Trophoblast cell (in vitro differentiated cells and primary cell): ENCODE results near the gene ANXA4.

Experiments used
- DNase-seq, 2 donors: peaks; one replicate each; pipeline ENCODE4 v3.0.0-alpha.2; 2016
- H2AFZ ChIP-seq: 2 replicates; pipeline ENCODE4 v1.6.1; 2013; ENCODE audit warnings: low read length, moderate library complexity, mild to moderate bottlenecking; ENCODE audit not compliant: insufficient read depth, poor library complexity
- H2AK5ac ChIP-seq: 2 replicates; pipeline ENCODE4 v1.6.1; 2013; ENCODE audit warnings: mild to moderate bottlenecking, low read length
- H2BK120ac ChIP-seq: 2 replicates; pipeline ENCODE4 v1.6.1; 2013; ENCODE audit warnings: low read length, mild to moderate bottlenecking, moderate library complexity; ENCODE audit not compliant: insufficient read depth, poor library complexity
- H2BK12ac ChIP-seq: 2 replicates; pipeline ENCODE4 v1.6.1; 2013; ENCODE audit warnings: mild to moderate bottlenecking, low read length, moderate library complexity
- H2BK5ac ChIP-seq: 2 replicates; pipeline ENCODE4 v1.6.1; 2013; ENCODE audit warnings: low read length, low read depth, moderate library complexity, mild to moderate bottlenecking; ENCODE audit not compliant: poor library complexity
- H3K14ac ChIP-seq: 2 replicates; pipeline ENCODE4 v1.6.1; 2013; ENCODE audit warnings: mild to moderate bottlenecking, low read length
- H3K18ac ChIP-seq: 2 replicates; pipeline ENCODE4 v1.6.1; 2013; ENCODE audit warnings: mild to moderate bottlenecking, low read length
- H3K23ac ChIP-seq: 2 replicates; pipeline ENCODE4 v1.6.1; 2013; ENCODE audit warnings: low read length
- H3K27ac ChIP-seq: 2 replicates; pipeline ENCODE4 v1.5.1; 2013; ENCODE audit warnings: low read depth, mild to moderate bottlenecking, inconsistent platforms, low read length, moderate library complexity
- H3K27me3 ChIP-seq: 2 replicates; pipeline ENCODE4 v1.6.1; 2013; ENCODE audit warnings: inconsistent platforms, mild to moderate bottlenecking, low read length, moderate library complexity; ENCODE audit not compliant: insufficient read depth
- H3K36me3 ChIP-seq, 2 experiments: 1 replicate in 1 of 2; 2 replicates in 1 of 2; pipeline ENCODE4 v1.6.1; 2013; ENCODE audit warnings: low read length in 2 of 2, mild to moderate bottlenecking in 2 of 2, moderate library complexity in 1 of 2; ENCODE audit not compliant: insufficient read depth in 2 of 2, control insufficient read depth in 1 of 2
- H3K4ac ChIP-seq: 2 replicates; pipeline ENCODE4 v1.6.1; 2013; ENCODE audit warnings: low read depth, mild to moderate bottlenecking, low read length, moderate library complexity
- H3K4me1 ChIP-seq, 2 experiments: 1 replicate in 1 of 2; 2 replicates in 1 of 2; pipeline ENCODE4 v1.6.1; 2013; ENCODE audit warnings: low read length in 2 of 2, mild to moderate bottlenecking in 2 of 2, moderate library complexity in 1 of 2; ENCODE audit not compliant: insufficient read depth in 2 of 2, control insufficient read depth in 1 of 2
- H3K4me2 ChIP-seq: 2 replicates; pipeline ENCODE4 v1.6.1; 2013; ENCODE audit warnings: inconsistent platforms, mild to moderate bottlenecking, low read length, moderate library complexity
- H3K4me3 ChIP-seq: 2 replicates; pipeline ENCODE4 v1.5.1; 2013; ENCODE audit warnings: mild to moderate bottlenecking, low read depth, low read length, inconsistent platforms
- H3K79me1 ChIP-seq: one replicate; pipeline ENCODE4 v1.6.1; 2013; ENCODE audit warnings: low read length
- H3K79me2 ChIP-seq: 2 replicates; pipeline ENCODE4 v1.6.1; 2013; ENCODE audit warnings: low read length, mild to moderate bottlenecking; ENCODE audit not compliant: control insufficient read depth, insufficient read depth, poor library complexity
- H3K9ac ChIP-seq: 2 replicates; pipeline ENCODE4 v1.6.1; 2013; ENCODE audit warnings: mild to moderate bottlenecking, low read length
- H3K9me3 ChIP-seq: 2 replicates; pipeline ENCODE4 v1.6.1; 2013; ENCODE audit warnings: low read depth, mild to moderate bottlenecking, control low read depth, inconsistent platforms, low read length; ENCODE audit not compliant: insufficient read depth
- H4K12ac ChIP-seq: 2 replicates; pipeline ENCODE4 v1.6.1; 2013; ENCODE audit warnings: low read depth, mild to moderate bottlenecking, low read length, moderate library complexity
- H4K8ac ChIP-seq: 2 replicates; pipeline ENCODE4 v1.6.1; 2013; ENCODE audit warnings: low read depth, mild to moderate bottlenecking, low read length, moderate library complexity
- H4K91ac ChIP-seq: one replicate; pipeline ENCODE4 v1.6.1; 2013; ENCODE audit warnings: low read depth, mild to moderate bottlenecking, low read length, moderate library complexity
- WGBS: extraction: QIAGEN DNeasy Blood & Tissue Kit; methylation state at CpG from one replicate; pipeline ENCODE4 v1.1.7; 2013; ENCODE audit warnings: missing lambda C conversion rate; ENCODE audit not compliant: insufficient read length, insufficient coverage; ENCODE audit errors: extremely low coverage; 5-methylcytosine and 5-hydroxymethylcytosine counted together

The ANXA4 gene

DNA sequence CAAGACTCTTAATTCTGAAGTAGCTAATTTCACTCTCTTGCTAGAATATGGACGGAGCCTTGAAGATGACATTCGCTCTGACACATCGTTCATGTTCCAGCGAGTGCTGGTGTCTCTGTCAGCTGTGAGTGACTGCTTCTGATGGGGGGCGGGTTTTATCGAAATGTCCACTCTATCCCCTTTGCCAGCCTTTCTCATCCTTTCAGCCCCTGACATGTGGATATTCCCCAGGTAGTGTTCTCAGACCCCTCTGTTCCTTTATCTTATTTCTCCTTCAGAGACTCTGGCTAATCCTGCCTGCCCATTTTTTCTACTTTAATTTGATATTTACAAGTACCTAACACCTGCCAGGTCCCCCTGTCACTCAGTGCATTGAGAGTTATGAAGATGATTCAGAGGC is 68.6 kb downstream of the ANXA4 start:
- H4K8ac ChIP-seq: no peak overlapping the region
- H3K14ac ChIP-seq: no peak overlapping the region
- H3K79me2 ChIP-seq: no peaks in the 10 kb centered on the region
- no peak overlapping the region for H3K4ac ChIP-seq
- peaks cover 2% of the 10 kb centered on the region for H3K9me3 ChIP-seq
- WGBS: no CpG with 5 or more reads among the region's 6 CpGs
- no peak overlapping the region for H2BK5ac ChIP-seq
- no peak overlapping the region for H3K23ac ChIP-seq
- no peaks in the 10 kb centered on the region for H3K27me3 ChIP-seq
- H2BK12ac ChIP-seq: no peak overlapping the region
- H3K9ac ChIP-seq: no peak overlapping the region
- H2AFZ ChIP-seq: no peak overlapping the region
- H3K18ac ChIP-seq: no peak overlapping the region
- H3K36me3 ChIP-seq: peaks cover 24 to 26% of the 10 kb centered on the region in 2 experiments
- H3K4me2 ChIP-seq: no peak overlapping the region
- no peak for DNase-seq
- peaks cover 0 to 2% of the 10 kb centered on the region in 2 experiments for H3K4me1 ChIP-seq
- no peak overlapping the region for H4K91ac ChIP-seq
- H2AK5ac ChIP-seq: no peak overlapping the region
- no peak overlapping the region for H2BK120ac ChIP-seq
- no peak overlapping the region for H3K4me3 ChIP-seq
- no peaks in the 10 kb centered on the region for H3K79me1 ChIP-seq
- H3K27ac ChIP-seq: no peak overlapping the region
- no peak overlapping the region for H4K12ac ChIP-seq

DNA sequence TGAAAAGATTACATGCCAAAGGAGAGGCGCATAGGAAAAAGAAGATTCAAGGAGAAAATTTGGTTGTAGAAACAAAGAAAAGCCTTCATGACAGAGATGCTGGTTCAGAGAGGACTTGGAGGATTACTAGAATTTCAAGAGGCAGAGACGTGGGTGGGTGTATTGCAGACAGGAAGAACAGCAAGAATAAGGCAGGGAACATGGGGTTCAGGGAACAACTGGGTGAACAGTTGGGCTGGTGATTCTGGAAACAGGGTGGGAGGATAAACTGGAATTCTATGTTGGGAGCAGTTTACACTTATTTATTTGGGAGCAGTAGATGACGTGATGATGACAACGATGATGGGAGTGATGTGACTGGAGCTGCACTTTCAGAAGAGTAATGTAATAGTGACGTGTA is 69.1 kb downstream of the ANXA4 start:
- no peak overlapping the region for H3K4me3 ChIP-seq
- no peaks in the 10 kb centered on the region for H3K79me2 ChIP-seq
- no peak overlapping the region for H4K12ac ChIP-seq
- peaks cover 24 to 26% of the 10 kb centered on the region in 2 experiments for H3K36me3 ChIP-seq
- no peaks in the 10 kb centered on the region for H3K27me3 ChIP-seq
- H2AFZ ChIP-seq: no peak overlapping the region
- no peak overlapping the region for H4K91ac ChIP-seq
- H3K18ac ChIP-seq: no peak overlapping the region
- no peak overlapping the region for H3K27ac ChIP-seq
- no peak overlapping the region for H3K9ac ChIP-seq
- H2BK5ac ChIP-seq: no peak overlapping the region
- no peak overlapping the region for H3K14ac ChIP-seq
- H3K4me2 ChIP-seq: no peak overlapping the region
- no peak for DNase-seq
- H3K9me3 ChIP-seq: peaks cover 2% of the 10 kb centered on the region
- no peak overlapping the region for H3K4ac ChIP-seq
- H3K79me1 ChIP-seq: no peaks in the 10 kb centered on the region
- H3K4me1 ChIP-seq: peaks cover 0 to 2% of the 10 kb centered on the region in 2 experiments
- H2AK5ac ChIP-seq: no peak overlapping the region
- H4K8ac ChIP-seq: no peak overlapping the region
- no CpG with 5 or more reads among the region's 5 CpGs for WGBS
- no peak overlapping the region for H2BK12ac ChIP-seq
- H3K23ac ChIP-seq: no peak overlapping the region
- H2BK120ac ChIP-seq: no peak overlapping the region

DNA sequence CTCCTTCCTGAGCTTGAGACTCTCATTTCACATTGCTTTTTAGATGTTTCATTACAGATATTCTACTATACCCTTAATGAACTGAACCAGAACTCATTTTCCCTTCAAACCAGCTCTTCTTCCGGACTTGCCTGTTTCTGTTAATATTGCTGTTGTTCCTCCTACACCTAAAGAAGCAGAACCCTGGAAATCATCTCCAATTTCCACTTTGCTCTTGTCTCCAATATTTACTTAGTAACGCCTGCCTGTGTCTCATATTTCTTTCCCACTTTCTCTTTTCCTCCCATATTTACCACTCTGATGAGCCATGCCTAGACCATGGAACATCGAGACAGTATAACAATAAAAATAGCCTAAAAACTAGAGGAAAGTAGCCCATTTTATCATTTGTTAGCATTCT is 69.7 kb downstream of the ANXA4 start:
- H3K9ac ChIP-seq: no peak overlapping the region
- H2BK120ac ChIP-seq: no peak overlapping the region
- H4K8ac ChIP-seq: no peak overlapping the region
- no peak overlapping the region for H2BK5ac ChIP-seq
- H3K27ac ChIP-seq: no peak overlapping the region
- no CpG with 5 or more reads among the region's 3 CpGs for WGBS
- no peak overlapping the region for H2AFZ ChIP-seq
- peaks cover 20 to 24% of the 10 kb centered on the region in 2 experiments for H3K36me3 ChIP-seq
- H3K4me1 ChIP-seq: peaks cover 0 to 2% of the 10 kb centered on the region in 2 experiments
- H3K27me3 ChIP-seq: no peaks in the 10 kb centered on the region
- no peak overlapping the region for H2BK12ac ChIP-seq
- H3K14ac ChIP-seq: no peak overlapping the region
- no peak overlapping the region for H2AK5ac ChIP-seq
- H3K4me2 ChIP-seq: no peak overlapping the region
- peaks cover 2% of the 10 kb centered on the region for H3K9me3 ChIP-seq
- no peak overlapping the region for H3K23ac ChIP-seq
- H3K79me2 ChIP-seq: no peaks in the 10 kb centered on the region
- no peak overlapping the region for H3K4me3 ChIP-seq
- H3K4ac ChIP-seq: no peak overlapping the region
- H4K91ac ChIP-seq: no peak overlapping the region
- H3K18ac ChIP-seq: no peak overlapping the region
- H4K12ac ChIP-seq: no peak overlapping the region
- no peak for DNase-seq
- H3K79me1 ChIP-seq: no peaks in the 10 kb centered on the region

DNA sequence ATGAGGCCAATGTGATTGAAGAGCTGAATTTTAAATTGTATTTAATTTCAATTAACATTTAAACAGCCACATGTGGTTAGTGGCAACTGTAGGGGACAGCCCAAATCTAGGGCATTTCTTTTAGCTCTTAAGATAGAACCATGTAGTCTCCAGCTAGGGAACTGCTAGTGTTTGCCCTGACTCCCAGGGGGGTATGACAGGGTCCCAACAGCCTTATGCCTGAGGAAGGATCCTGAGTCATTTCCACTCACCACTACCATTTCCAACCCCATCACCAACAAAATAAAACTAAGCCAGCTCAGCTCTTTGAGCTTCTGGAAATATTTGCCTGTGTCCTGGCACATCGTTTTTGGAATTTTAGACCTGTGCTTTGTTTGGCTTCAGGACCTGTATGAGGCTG is 73.8 kb downstream of the ANXA4 start:
- no peak for DNase-seq
- no peaks in the 10 kb centered on the region for H3K79me1 ChIP-seq
- H3K14ac ChIP-seq: no peak overlapping the region
- H2BK120ac ChIP-seq: no peak overlapping the region
- no peaks in the 10 kb centered on the region for H3K27me3 ChIP-seq
- no peak overlapping the region for H4K91ac ChIP-seq
- no peaks in the 10 kb centered on the region for H3K79me2 ChIP-seq
- H3K9me3 ChIP-seq: no peaks in the 10 kb centered on the region
- no peak overlapping the region for H3K9ac ChIP-seq
- no peak overlapping the region for H3K4me2 ChIP-seq
- no peak overlapping the region for H4K12ac ChIP-seq
- H2BK12ac ChIP-seq: no peak overlapping the region
- no peak overlapping the region for H3K23ac ChIP-seq
- no peak overlapping the region for H4K8ac ChIP-seq
- H3K36me3 ChIP-seq: peaks cover 19 to 20% of the 10 kb centered on the region in 2 experiments
- H3K27ac ChIP-seq: no peak overlapping the region
- H2BK5ac ChIP-seq: no peak overlapping the region
- H2AFZ ChIP-seq: no peak overlapping the region
- no peak overlapping the region for H3K4me3 ChIP-seq
- WGBS: no CpG with 5 or more reads among the region's 1 CpG
- H3K4ac ChIP-seq: no peak overlapping the region
- no peak overlapping the region for H2AK5ac ChIP-seq
- H3K4me1 ChIP-seq: no peaks in the 10 kb centered on the region
- H3K18ac ChIP-seq: no peak overlapping the region
